OCI-LY1 (cell line): Measurements from ENCODE around the gene GRIN3B.

Experiments
- EZH2 ChIP-seq: fragments of 200-600 bp; sonication (generic), shearing (Covaris generic); IDR thresholded peaks from 2 replicates; pipeline ENCODE4 v1.8.0; 2017; ENCODE audit warnings: borderline replicate concordance, mixed run types, mild to moderate bottlenecking, antibody characterized with exemption, low read length, moderate library complexity, mixed read lengths
- TF ChIP-seq, protein P1 (sequence below): fragments of 200-600 bp; sonication (generic), shearing (Covaris generic); IDR thresholded peaks from 2 replicates; pipeline ENCODE4 v1.5.1; 2017; ENCODE audit warnings: mild to moderate bottlenecking, antibody characterized with exemption, low read length, moderate library complexity, mixed read lengths

DNA sequence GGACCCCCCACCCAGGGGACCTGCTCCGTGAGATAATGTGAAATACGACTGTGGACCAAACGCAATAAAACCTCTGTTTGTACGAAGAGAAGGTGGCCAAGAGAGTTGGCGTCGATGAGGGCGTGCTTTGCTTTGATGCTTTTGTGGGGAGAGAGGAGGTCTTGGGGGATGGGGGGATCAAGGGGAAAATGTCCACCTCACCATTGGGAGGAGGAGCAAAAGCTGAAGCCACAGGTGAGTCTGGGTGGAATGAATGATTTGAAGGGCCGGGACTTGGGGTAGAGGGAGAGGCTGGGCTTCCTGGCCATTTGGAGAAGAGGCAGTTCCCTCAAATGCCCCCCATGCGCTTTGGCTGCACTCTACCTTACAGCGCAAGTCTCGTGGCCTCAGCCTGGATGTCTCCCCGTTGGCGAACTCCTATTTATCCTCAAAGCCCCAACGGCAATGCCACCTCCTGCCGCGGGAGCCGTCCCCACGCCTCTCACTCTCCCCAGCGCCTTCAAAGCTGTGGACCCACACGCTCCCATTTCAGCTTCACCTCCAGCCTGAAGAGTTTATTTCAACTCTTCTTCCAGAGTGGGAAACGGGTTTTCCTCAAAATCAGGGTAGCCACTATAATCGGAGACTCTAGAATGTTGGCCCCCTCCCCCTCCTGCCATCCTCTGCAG, 38.9 kb downstream of the GRIN3B start:
- no peak for TF ChIP-seq EZH2
- TF ChIP-seq, protein P1, sequence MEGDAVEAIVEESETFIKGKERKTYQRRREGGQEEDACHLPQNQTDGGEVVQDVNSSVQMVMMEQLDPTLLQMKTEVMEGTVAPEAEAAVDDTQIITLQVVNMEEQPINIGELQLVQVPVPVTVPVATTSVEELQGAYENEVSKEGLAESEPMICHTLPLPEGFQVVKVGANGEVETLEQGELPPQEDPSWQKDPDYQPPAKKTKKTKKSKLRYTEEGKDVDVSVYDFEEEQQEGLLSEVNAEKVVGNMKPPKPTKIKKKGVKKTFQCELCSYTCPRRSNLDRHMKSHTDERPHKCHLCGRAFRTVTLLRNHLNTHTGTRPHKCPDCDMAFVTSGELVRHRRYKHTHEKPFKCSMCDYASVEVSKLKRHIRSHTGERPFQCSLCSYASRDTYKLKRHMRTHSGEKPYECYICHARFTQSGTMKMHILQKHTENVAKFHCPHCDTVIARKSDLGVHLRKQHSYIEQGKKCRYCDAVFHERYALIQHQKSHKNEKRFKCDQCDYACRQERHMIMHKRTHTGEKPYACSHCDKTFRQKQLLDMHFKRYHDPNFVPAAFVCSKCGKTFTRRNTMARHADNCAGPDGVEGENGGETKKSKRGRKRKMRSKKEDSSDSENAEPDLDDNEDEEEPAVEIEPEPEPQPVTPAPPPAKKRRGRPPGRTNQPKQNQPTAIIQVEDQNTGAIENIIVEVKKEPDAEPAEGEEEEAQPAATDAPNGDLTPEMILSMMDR = no peak
